Keratinocyte (primary cell): ENCODE results near the gene ARHGAP1. TPM values are rescaled to one million over a fixed set of nuclear protein-coding genes. Genes with fewer than 3 reads are reported as not detected.

Experiments
- DNase-seq: peaks from one replicate; pipeline ENCODE4 v3.0.0-alpha.2; 2011; ENCODE audit warnings: low read depth, missing footprints, low spot score
- FAIRE-seq: peaks from 2 replicates; lab custom pipeline; 2011; peaks lifted over from hg19 to GRCh38; lab: Jason Lieb, UNC
- H2AFZ ChIP-seq: 2 replicates; pipeline ENCODE4 v1.6.0; 2012; ENCODE audit warnings: low read length, control low read depth, inconsistent platforms; ENCODE audit not compliant: control insufficient read depth
- H3K27ac ChIP-seq: 2 replicates; pipeline ENCODE4 v1.5.1; 2011; ENCODE audit warnings: low read length; ENCODE audit not compliant: control insufficient read depth, insufficient read depth
- H3K27me3 ChIP-seq: 3 replicates; pipeline ENCODE4 v1.6.0; 2011; ENCODE audit warnings: low read length; ENCODE audit not compliant: control insufficient read depth, insufficient read depth; ENCODE audit errors: extremely low read depth
- H3K36me3 ChIP-seq, 2 experiments: 2 replicates in 1 of 2; 3 replicates in 1 of 2; pipeline ENCODE4 v1.5.1; 2011; ENCODE audit warnings: low read length in 2 of 2, mild to moderate bottlenecking in 1 of 2; ENCODE audit not compliant: control insufficient read depth in 2 of 2, insufficient read depth in 2 of 2; ENCODE audit errors: extremely low read depth in 1 of 2
- H3K4me1 ChIP-seq: 3 replicates; pipeline ENCODE4 v1.5.1; 2011; ENCODE audit warnings: low read length; ENCODE audit not compliant: control insufficient read depth, insufficient read depth; ENCODE audit errors: extremely low read depth
- H3K4me2 ChIP-seq: 3 replicates; pipeline ENCODE4 v1.6.0; 2011; ENCODE audit warnings: low read depth, low read length; ENCODE audit not compliant: control insufficient read depth, insufficient read depth; ENCODE audit errors: extremely low read depth
- H3K4me3 ChIP-seq, 3 experiments: fragments of 200-600 bp in 1 of 3; sonication (generic) in 1 of 3; 2 replicates in 2 of 3; 3 replicates in 1 of 3; pipeline ENCODE4 v1.5.1; 2011 to 2016; ENCODE audit warnings: low read length in 3 of 3, mild to moderate bottlenecking in 3 of 3, control low read depth in 2 of 3, inconsistent platforms in 1 of 3, low read depth in 1 of 3, mixed read lengths in 1 of 3, mixed run types in 1 of 3, moderate library complexity in 1 of 3; ENCODE audit not compliant: control insufficient read depth in 2 of 3, insufficient read depth in 2 of 3; ENCODE audit errors: extremely low read depth in 1 of 3
- H3K79me2 ChIP-seq: 2 replicates; pipeline ENCODE4 v1.6.0; 2012; ENCODE audit warnings: low read length; ENCODE audit not compliant: control insufficient read depth, insufficient read depth
- H3K9ac ChIP-seq: 3 replicates; pipeline ENCODE4 v1.6.0; 2011; ENCODE audit warnings: low read length; ENCODE audit not compliant: control insufficient read depth, insufficient read depth; ENCODE audit errors: extremely low read depth
- H3K9me1 ChIP-seq: 3 replicates; pipeline ENCODE4 v1.6.0; 2011; ENCODE audit warnings: low read length; ENCODE audit not compliant: control insufficient read depth, insufficient read depth; ENCODE audit errors: extremely low read depth
- H3K9me3 ChIP-seq: 2 replicates; pipeline ENCODE4 v1.5.1; 2012; ENCODE audit warnings: low read depth, low read length; ENCODE audit not compliant: control insufficient read depth
- H4K20me1 ChIP-seq: 3 replicates; pipeline ENCODE4 v1.6.0; 2011; ENCODE audit warnings: low read length; ENCODE audit not compliant: control insufficient read depth, insufficient read depth; ENCODE audit errors: extremely low read depth
- EZH2 ChIP-seq: IDR thresholded peaks from one replicate; pipeline ENCODE4 v1.6.1; 2012; ENCODE audit warnings: inconsistent platforms, mild to moderate bottlenecking, low read length, moderate library complexity
- dilution Hi-C: fragments of 300-500 bp; cut with MboI; formaldehyde crosslinking; loops from one replicate; pipeline ENCODE4 v1.7.0; 2020; ENCODE audit warnings: low sequenced_read_pairs; ENCODE audit not compliant: extremely low pct_ligation_motif_present
- polyA plus RNA-seq, 5 experiments: library from polyadenylated mRNA; depleted of rRNA in 3 of 5; stranded (reverse) in 3 of 5; stranded (forward) in 1 of 5; unstranded in 1 of 5; fragments of >200 nt; gene quantifications; 1 replicate in 1 of 5; 2 replicates in 3 of 5; 3 replicates in 1 of 5; pipeline versions ENCODE4 v1.2.1 to v1.2.3, GENCODE V29; 2011 to 2012; ENCODE audit warnings: missing spikeins in 2 of 5, low read depth in 1 of 5, low replicate concordance in 1 of 5
- TF ChIP-seq, protein P1 (sequence below), 3 experiments: IDR thresholded peaks in 1 of 3; conservative IDR thresholded peaks in 1 of 3; optimal IDR thresholded peaks in 1 of 3; 2 replicates in 2 of 3; 3 replicates in 1 of 3; pipeline versions ENCODE3 to v1.5.1; 2011; ENCODE audit warnings: low read length in 3 of 3, mild to moderate bottlenecking in 3 of 3, moderate library complexity in 2 of 3, control low read depth in 1 of 3, inconsistent platforms in 1 of 3; ENCODE audit not compliant: insufficient read depth in 2 of 3; ENCODE audit errors: extremely low read depth in 1 of 3

ARHGAP1 gene
- polyA plus RNA-seq, 1 donor (not counting 4 experiments of a cell fraction or from before 2014, with no cell fraction given), result 19.5 TPM

DNA sequence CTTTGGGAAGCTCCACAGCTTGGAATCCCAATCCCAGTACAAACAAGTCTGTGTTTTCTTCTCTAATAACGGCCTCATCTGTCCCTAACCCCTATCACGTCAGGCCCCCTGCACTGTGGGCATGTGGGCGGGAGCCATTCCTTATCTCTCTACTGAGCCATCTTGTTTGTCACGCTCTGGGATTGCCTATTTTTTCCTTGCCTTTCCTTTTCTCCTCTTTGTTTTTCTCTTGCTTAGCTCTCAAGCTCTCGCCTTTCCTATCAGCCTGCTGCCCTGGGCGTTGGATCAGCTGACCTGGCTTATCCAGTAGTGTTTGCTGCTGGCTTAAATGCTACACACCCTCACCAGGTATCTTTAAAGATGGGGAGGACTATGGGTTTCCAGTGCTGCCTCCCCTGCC is 35.8 kb downstream of the ARHGAP1 start:
- H3K27ac ChIP-seq, result no peak overlapping the region
- no peak overlapping the region for H3K9ac ChIP-seq
- no peak overlapping the region for H3K4me3 ChIP-seq
- no peaks in the 10 kb centered on the region for H3K79me2 ChIP-seq
- no peaks in the 10 kb centered on the region for H3K9me3 ChIP-seq
- H3K36me3 ChIP-seq, result peaks cover 31 to 32% of the 10 kb centered on the region in 2 experiments
- dilution Hi-C loops, result no loop called here
- no peaks in the 10 kb centered on the region for H3K27me3 ChIP-seq
- no peak for FAIRE-seq
- H3K4me2 ChIP-seq, result no peak overlapping the region
- no peaks in the 10 kb centered on the region for H3K9me1 ChIP-seq
- H2AFZ ChIP-seq, result no peak overlapping the region
- peaks cover 5% of the 10 kb centered on the region for H3K4me1 ChIP-seq
- TF ChIP-seq, protein P1, sequence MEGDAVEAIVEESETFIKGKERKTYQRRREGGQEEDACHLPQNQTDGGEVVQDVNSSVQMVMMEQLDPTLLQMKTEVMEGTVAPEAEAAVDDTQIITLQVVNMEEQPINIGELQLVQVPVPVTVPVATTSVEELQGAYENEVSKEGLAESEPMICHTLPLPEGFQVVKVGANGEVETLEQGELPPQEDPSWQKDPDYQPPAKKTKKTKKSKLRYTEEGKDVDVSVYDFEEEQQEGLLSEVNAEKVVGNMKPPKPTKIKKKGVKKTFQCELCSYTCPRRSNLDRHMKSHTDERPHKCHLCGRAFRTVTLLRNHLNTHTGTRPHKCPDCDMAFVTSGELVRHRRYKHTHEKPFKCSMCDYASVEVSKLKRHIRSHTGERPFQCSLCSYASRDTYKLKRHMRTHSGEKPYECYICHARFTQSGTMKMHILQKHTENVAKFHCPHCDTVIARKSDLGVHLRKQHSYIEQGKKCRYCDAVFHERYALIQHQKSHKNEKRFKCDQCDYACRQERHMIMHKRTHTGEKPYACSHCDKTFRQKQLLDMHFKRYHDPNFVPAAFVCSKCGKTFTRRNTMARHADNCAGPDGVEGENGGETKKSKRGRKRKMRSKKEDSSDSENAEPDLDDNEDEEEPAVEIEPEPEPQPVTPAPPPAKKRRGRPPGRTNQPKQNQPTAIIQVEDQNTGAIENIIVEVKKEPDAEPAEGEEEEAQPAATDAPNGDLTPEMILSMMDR (optimal IDR thresholded peaks at IDR 0.05 in 1 of 3, IDR thresholded peaks at IDR 0.05 in 1 of 3, conservative IDR thresholded peaks at IDR 0.05 in 1 of 3; ENCODE audit: extremely low read depth in 1 of 3, insufficient read depth in 2 of 3, low read length in 3 of 3), result no peak
- no peak for TF ChIP-seq EZH2
- no peak for DNase-seq
- peaks cover 3% of the 10 kb centered on the region for H4K20me1 ChIP-seq

DNA sequence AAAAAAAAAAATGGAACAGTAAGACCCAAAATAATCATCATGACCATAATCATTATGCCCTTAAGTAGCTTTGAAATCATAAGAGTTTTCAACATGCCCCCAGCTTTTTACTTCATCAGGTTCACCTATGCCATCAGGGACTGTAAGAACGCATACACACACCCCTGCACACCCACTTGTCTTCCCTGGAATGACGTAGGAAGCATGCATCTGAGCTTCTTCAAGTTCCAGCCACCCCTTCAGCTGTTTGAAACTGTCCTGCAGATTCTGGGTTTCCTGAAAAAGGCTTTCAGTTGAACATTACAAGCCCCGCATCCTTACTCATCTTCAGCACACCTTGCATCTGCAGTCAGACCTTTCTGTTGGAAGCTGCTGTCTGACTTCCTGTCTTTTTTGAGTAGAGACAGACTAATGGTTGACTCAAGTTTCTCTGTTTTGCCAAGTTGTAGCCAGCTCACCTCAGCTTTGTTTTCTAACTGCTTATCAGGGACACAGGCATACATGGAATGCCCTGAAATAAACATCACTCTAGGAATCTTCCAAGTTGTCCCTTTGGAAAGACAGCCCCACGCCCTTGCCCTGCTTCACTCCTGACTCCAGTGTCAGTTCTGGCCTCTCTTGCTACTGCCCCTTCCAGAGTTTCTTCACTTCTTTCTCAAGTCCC is 37.0 kb downstream of the ARHGAP1 start:
- Histone ChIP-seq H3K79me2 (no peaks in the 10 kb centered on the region), H2AFZ (no peak overlapping the region), H3K9me1 (no peaks in the 10 kb centered on the region), H3K36me3 (peaks cover 28 to 31% of the 10 kb centered on the region in 2 experiments), H3K27ac (no peak overlapping the region), H3K4me3 (no peak overlapping the region), H3K9ac (no peak overlapping the region), H3K4me1 (peaks cover 5% of the 10 kb centered on the region), H3K27me3 (no peaks in the 10 kb centered on the region), H3K9me3 (no peaks in the 10 kb centered on the region), H4K20me1 (peaks cover 3% of the 10 kb centered on the region), H3K4me2 (no peak overlapping the region)
- TF ChIP-seq EZH2, result no peak
- TF ChIP-seq, protein P1 (optimal IDR thresholded peaks at IDR 0.05 in 1 of 3, IDR thresholded peaks at IDR 0.05 in 1 of 3, conservative IDR thresholded peaks at IDR 0.05 in 1 of 3; ENCODE audit: extremely low read depth in 1 of 3, insufficient read depth in 2 of 3, low read length in 3 of 3), result no peak
- FAIRE-seq (no peak), DNase-seq (no peak)
- dilution Hi-C loops, result no loop called here
